Colonic mucosa (tissue), 4 donors: Measurements from ENCODE around the gene PGLYRP2. TPM values are rescaled to one million over a fixed set of nuclear protein-coding genes. Genes with fewer than 3 reads are reported as not detected.

ENCODE experiments used
- DNase-seq: peaks from one replicate; pipeline ENCODE4 v3.0.0-alpha.2; 2020
- H3K27ac ChIP-seq: fragments of 200-600 bp; one replicate; pipeline ENCODE4 v1.8.0; 2021
- H3K27me3 ChIP-seq: fragments of 200-600 bp; one replicate; pipeline ENCODE4 v1.8.0; 2021
- H3K36me3 ChIP-seq: fragments of 200-600 bp; one replicate; pipeline ENCODE4 v1.8.0; 2021
- H3K4me1 ChIP-seq: fragments of 200-600 bp; one replicate; pipeline ENCODE4 v1.8.0; 2021; ENCODE audit warnings: mild to moderate bottlenecking
- H3K4me3 ChIP-seq: fragments of 200-600 bp; one replicate; pipeline ENCODE4 v1.8.0; 2021
- H3K9ac ChIP-seq, 2 donors: one replicate each; pipeline ENCODE4 v1.7.0; 2013; ENCODE audit warnings: control low read depth in 2 of 2, low read depth in 2 of 2, low read length in 2 of 2
- H3K9me3 ChIP-seq: fragments of 200-600 bp; one replicate; pipeline ENCODE4 v1.8.0; 2021
- intact Hi-C: fragments of 100-400 bp; cut with DNase I; formaldehyde crosslinking; loops from one replicate; pipeline ENCODE4 v1.14.1; 2022
- total RNA-seq, 2 donors: library from RNA; stranded (reverse); fragmentation: NEBNext Ultra II Directional in 1 of 2; extraction: Animal tissue kit (Norgen Biotek cat#: 25700) in 1 of 2; gene quantifications; one replicate each; pipeline ENCODE4 v1.2.1, GENCODE V29; 2021
- TF ChIP-seq, protein P1 (sequence below): fragments of 200-600 bp; IDR thresholded peaks from one replicate; pipeline ENCODE4 v1.8.0; 2022; ENCODE audit warnings: antibody characterized with exemption, mild to moderate bottlenecking
- donor health status: healthy.
- donor health status: DM: no; HTN: no; CAD: no.
- donor health status: DM: no; HTN: no; CAD: no.

The PGLYRP2 gene
- total RNA-seq, 2 donors from 2014 or later, result not detected

- Histone ChIP-seq H3K4me1 (no peaks in the 10 kb centered on the region), H3K4me3 (no peak overlapping the region), H3K27me3 (peaks cover 13% of the 10 kb centered on the region), H3K9me3 (no peaks in the 10 kb centered on the region), H3K9ac (no peak overlapping the region), H3K27ac (no peak overlapping the region), H3K36me3 (no peaks in the 10 kb centered on the region)
- no peak for DNase-seq
- TF ChIP-seq, protein P1, sequence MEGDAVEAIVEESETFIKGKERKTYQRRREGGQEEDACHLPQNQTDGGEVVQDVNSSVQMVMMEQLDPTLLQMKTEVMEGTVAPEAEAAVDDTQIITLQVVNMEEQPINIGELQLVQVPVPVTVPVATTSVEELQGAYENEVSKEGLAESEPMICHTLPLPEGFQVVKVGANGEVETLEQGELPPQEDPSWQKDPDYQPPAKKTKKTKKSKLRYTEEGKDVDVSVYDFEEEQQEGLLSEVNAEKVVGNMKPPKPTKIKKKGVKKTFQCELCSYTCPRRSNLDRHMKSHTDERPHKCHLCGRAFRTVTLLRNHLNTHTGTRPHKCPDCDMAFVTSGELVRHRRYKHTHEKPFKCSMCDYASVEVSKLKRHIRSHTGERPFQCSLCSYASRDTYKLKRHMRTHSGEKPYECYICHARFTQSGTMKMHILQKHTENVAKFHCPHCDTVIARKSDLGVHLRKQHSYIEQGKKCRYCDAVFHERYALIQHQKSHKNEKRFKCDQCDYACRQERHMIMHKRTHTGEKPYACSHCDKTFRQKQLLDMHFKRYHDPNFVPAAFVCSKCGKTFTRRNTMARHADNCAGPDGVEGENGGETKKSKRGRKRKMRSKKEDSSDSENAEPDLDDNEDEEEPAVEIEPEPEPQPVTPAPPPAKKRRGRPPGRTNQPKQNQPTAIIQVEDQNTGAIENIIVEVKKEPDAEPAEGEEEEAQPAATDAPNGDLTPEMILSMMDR, result no peak
- intact Hi-C loops, result no loop called here
These were observed 28.1 kb upstream of the PGLYRP2 start for GRCh38 chr19:15507068-15508034.

- intact Hi-C loops, result no loop called here
- TF ChIP-seq, protein P1, result no peak
- no peaks in the 10 kb centered on the region for H3K4me1 ChIP-seq
- DNase-seq, result no peak
- H3K9ac ChIP-seq, result no peak overlapping the region
- H3K27me3 ChIP-seq, result peaks cover 13% of the 10 kb centered on the region
- H3K36me3 ChIP-seq, result no peaks in the 10 kb centered on the region
- H3K9me3 ChIP-seq, result no peaks in the 10 kb centered on the region
- no peak overlapping the region for H3K27ac ChIP-seq
- H3K4me3 ChIP-seq, result no peak overlapping the region
These were observed 26.8 kb upstream of the PGLYRP2 start for GRCh38 chr19:15506074-15506571.

DNA sequence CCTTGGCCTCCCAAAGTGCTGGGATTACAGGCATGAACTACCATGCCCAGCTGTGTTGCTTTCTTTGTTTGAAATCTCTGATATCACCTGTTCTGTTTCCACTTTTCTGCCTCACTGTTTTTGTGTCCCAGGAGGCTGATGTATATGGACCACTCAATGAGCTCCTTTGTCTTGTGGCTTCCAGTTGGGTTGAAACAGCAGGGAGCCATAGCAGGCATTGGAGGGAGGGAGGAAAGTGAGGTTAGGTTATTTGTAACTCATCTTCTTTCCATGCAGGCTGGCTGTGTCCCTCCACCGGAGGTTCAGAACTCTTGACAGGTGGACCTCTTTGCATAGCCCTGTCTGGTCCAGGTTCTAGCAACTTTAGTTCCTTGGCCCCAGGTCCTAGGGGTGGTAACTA is 23.0 kb upstream of the PGLYRP2 start:
- Histone ChIP-seq H3K27ac (no peak overlapping the region), H3K36me3 (no peaks in the 10 kb centered on the region), H3K4me3 (no peak overlapping the region), H3K9me3 (no peaks in the 10 kb centered on the region), H3K4me1 (no peaks in the 10 kb centered on the region), H3K27me3 (no peaks in the 10 kb centered on the region), H3K9ac (no peak overlapping the region)
- no peak for DNase-seq
- intact Hi-C loops, result no loop called here
- TF ChIP-seq, protein P1, result no peak

DNA sequence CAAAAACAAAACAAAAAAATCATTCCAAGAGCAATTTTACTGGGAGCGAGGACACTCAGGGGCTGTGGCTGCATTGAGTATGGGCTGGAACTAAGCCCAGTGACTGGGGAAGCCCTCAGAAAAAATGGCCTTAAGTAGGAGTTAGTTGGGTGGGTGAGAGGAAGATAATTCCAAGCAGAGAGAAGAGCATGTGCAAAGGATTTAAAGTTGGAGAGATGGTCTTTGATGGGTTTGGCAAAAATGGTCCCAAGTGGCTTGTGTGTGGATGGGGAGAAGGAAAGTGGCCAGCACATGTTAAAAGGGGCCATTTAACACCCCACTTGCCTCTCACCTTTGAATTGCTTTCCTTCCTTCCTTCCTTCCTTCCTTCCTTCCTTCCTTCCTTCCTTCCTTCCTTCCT is 22.3 kb upstream of the PGLYRP2 start:
- Histone ChIP-seq H3K4me1 (no peaks in the 10 kb centered on the region), H3K36me3 (no peaks in the 10 kb centered on the region), H3K4me3 (no peak overlapping the region), H3K9me3 (no peaks in the 10 kb centered on the region), H3K9ac (no peak overlapping the region), H3K27me3 (no peaks in the 10 kb centered on the region), H3K27ac (no peak overlapping the region)
- DNase-seq, result no peak
- intact Hi-C loops, result no loop called here
- TF ChIP-seq, protein P1, result no peak

DNA sequence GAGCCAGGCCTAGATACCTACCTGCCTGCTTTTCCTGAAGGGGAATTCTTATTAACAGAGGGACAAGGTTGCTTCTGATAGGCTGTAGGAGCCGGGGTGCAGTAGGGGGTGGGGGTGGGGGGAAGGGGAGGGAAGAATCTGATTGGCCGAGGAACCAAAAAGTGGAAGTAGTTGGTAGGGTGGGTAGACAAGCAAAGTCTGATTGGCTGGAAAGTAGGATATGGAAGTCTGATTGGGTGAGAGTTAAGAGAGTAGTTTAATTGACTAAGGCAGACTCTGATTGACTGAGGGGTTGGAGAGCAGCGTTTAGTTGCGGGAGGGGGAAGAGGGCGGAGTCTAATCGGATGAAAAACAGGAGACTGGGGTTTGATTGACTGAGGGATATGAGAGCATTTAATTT is 19.6 kb upstream of the PGLYRP2 start:
- Histone ChIP-seq H3K4me1 (no peaks in the 10 kb centered on the region), H3K9me3 (no peaks in the 10 kb centered on the region), H3K9ac (no peak overlapping the region), H3K27me3 (no peaks in the 10 kb centered on the region), H3K27ac (no peak overlapping the region), H3K36me3 (no peaks in the 10 kb centered on the region), H3K4me3 (no peak overlapping the region)
- DNase-seq, result no peak
- intact Hi-C loops, result no loop called here
- TF ChIP-seq, protein P1, result no peak
